Measurements from ENCODE around the gene APOL3. TPM values are rescaled to one million over a fixed set of nuclear protein-coding genes. Genes with fewer than 3 reads are reported as not detected.

The APOL3 gene
- total and polyA plus RNA-seq, 10 of the 15 experiments (the other 5 are each of a cell fraction or from before 2014, with no cell fraction given) = 6.9 to 66.8 (median 48.5) TPM

DNA sequence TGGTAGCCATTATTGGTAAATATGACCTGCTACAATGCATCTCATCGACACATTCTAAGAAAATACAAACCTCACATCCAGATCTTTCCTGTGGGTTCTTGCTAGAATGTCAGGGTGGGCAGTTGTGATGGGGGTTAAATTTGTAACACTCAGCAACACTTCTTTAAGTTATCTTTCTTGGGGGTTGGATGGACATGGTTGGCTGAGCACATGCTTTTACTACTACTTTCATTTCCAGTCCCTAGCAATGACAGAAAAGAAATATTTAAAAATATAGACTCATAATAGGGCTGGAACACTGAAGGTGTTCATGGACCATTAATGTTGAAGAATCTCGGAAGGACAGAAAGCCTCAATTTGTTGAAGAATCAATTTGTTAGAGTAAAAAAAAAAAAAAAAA is 57.6 kb downstream of the APOL3 start:
- Histone ChIP-seq H3K27ac (ENCODE audit: control insufficient read depth, insufficient read depth) (no peak overlapping the region), H4K20me1 (ENCODE audit: control insufficient read depth, insufficient read depth) (no peaks in the 10 kb centered on the region), H3K9me3 (replicated peaks; ENCODE audit: control insufficient read depth, insufficient read depth, low read length) (no peaks in the 10 kb centered on the region), H3K4me1 (ENCODE audit: control insufficient read depth, insufficient read depth, low read length) (peaks cover 12% of the 10 kb centered on the region), H3K4me2 (ENCODE audit: control insufficient read depth, insufficient read depth) (peak overlapping the region; percentile 7), H2AFZ (ENCODE audit: control insufficient read depth, low read depth, low read length) (no peak overlapping the region), H3K27me3 (replicated peaks in 1 of 2; ENCODE audit: control insufficient read depth in 2 of 2, insufficient read depth in 2 of 2, low read length in 1 of 2) (no peaks in the 10 kb centered on the region), H3K79me2 (ENCODE audit: control insufficient read depth, insufficient read depth, low read length) (no peaks in the 10 kb centered on the region), H3K4me3 (no peak overlapping the region), H3K9ac (ENCODE audit: control insufficient read depth, insufficient read depth, low read length) (no peak overlapping the region), H3K36me3 (ENCODE audit: control insufficient read depth in 2 of 2, insufficient read depth in 2 of 2, low read length in 1 of 2) (no peaks in the 10 kb centered on the region)
- no TSS peak for BruUV-seq (replicated peaks)
- POLR2A ChIA-PET = interaction anchor here (0.6 kb wide), 1 partner anchor 1016 kb away, joined by 5 read pairs; no protein-coding TSS in a partner anchor
- ATAC-seq = peak; percentile 59
- WGBS (ENCODE audit: insufficient coverage, insufficient replicate concordance, low lambda C conversion rate, missing lambda C conversion rate) = 9% methylated on average over 2 of the region's 2 CpGs
- intact Hi-C loops (cut with micrococcal nuclease; ENCODE audit: unreplicated experiment) (no loop called here), in situ Hi-C loops (cut with MboI) (no loop called here)
- RAD21 ChIA-PET (ENCODE audit: unreplicated experiment) = no interaction called here
- peak; percentile 90 for FAIRE-seq
- peak; percentile 40; the same call in 1 of the 2 replicates for TF ChIP-seq PAX8 (IDR thresholded peaks at IDR 0.05)
- TF ChIP-seq, protein P1, sequence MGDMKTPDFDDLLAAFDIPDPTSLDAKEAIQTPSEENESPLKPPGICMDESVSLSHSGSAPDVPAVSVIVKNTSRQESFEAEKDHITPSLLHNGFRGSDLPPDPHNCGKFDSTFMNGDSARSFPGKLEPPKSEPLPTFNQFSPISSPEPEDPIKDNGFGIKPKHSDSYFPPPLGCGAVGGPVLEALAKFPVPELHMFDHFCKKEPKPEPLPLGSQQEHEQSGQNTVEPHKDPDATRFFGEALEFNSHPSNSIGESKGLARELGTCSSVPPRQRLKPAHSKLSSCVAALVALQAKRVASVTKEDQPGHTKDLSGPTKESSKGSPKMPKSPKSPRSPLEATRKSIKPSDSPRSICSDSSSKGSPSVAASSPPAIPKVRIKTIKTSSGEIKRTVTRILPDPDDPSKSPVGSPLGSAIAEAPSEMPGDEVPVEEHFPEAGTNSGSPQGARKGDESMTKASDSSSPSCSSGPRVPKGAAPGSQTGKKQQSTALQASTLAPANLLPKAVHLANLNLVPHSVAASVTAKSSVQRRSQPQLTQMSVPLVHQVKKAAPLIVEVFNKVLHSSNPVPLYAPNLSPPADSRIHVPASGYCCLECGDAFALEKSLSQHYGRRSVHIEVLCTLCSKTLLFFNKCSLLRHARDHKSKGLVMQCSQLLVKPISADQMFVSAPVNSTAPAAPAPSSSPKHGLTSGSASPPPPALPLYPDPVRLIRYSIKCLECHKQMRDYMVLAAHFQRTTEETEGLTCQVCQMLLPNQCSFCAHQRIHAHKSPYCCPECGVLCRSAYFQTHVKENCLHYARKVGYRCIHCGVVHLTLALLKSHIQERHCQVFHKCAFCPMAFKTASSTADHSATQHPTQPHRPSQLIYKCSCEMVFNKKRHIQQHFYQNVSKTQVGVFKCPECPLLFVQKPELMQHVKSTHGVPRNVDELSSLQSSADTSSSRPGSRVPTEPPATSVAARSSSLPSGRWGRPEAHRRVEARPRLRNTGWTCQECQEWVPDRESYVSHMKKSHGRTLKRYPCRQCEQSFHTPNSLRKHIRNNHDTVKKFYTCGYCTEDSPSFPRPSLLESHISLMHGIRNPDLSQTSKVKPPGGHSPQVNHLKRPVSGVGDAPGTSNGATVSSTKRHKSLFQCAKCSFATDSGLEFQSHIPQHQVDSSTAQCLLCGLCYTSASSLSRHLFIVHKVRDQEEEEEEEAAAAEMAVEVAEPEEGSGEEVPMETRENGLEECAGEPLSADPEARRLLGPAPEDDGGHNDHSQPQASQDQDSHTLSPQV (IDR thresholded peaks at IDR 0.05) = no peak
- TF ChIP-seq SREBF2 (IDR thresholded peaks at IDR 0.05; ENCODE audit: low read length) = no peak
- 0 out of 2 replicates have a peak, but pooled peaks have one; percentile 28 for TF ChIP-seq NFIC (IDR thresholded peaks at IDR 0.05; ENCODE audit: low read depth, low read length)
- TF ChIP-seq, protein P2, sequence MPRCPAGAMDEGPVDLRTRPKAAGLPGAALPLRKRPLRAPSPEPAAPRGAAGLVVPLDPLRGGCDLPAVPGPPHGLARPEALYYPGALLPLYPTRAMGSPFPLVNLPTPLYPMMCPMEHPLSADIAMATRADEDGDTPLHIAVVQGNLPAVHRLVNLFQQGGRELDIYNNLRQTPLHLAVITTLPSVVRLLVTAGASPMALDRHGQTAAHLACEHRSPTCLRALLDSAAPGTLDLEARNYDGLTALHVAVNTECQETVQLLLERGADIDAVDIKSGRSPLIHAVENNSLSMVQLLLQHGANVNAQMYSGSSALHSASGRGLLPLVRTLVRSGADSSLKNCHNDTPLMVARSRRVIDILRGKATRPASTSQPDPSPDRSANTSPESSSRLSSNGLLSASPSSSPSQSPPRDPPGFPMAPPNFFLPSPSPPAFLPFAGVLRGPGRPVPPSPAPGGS (IDR thresholded peaks at IDR 0.05; ENCODE audit: borderline replicate concordance, insufficient read depth, low read depth, low read length, poor library complexity, severe bottlenecking) = no peak
- TF ChIP-seq, protein P3, sequence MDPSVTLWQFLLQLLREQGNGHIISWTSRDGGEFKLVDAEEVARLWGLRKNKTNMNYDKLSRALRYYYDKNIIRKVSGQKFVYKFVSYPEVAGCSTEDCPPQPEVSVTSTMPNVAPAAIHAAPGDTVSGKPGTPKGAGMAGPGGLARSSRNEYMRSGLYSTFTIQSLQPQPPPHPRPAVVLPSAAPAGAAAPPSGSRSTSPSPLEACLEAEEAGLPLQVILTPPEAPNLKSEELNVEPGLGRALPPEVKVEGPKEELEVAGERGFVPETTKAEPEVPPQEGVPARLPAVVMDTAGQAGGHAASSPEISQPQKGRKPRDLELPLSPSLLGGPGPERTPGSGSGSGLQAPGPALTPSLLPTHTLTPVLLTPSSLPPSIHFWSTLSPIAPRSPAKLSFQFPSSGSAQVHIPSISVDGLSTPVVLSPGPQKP (IDR thresholded peaks at IDR 0.05; ENCODE audit: low read depth, low read length) = no peak
- TF ChIP-seq PAX5 (IDR thresholded peaks at IDR 0.05; ENCODE audit: borderline replicate concordance, low read depth, low read length) = peak; percentile 98
- peak; percentile 24 for DNase-seq (ENCODE audit: low read depth, low spot score)
- SMC1A ChIA-PET (ENCODE audit: uncharacterized antibody, unreplicated experiment) = no interaction called here
- CTCF ChIA-PET = no interaction called here
